Measurements from ENCODE around the gene SH3RF3.

Gene SH3RF3

GRCh38 chr2:109260886-109261700, 132.1 kb downstream of the SH3RF3 start:
- DNase-seq (ENCODE audit: low read depth, low spot score): no peak

- DNase-seq (ENCODE audit: low read depth, low spot score): no peak
Observed at GRCh38 chr2:109261906-109262631, 133.1 kb downstream of the SH3RF3 start.

GRCh38 chr2:109264595-109265328, 135.8 kb downstream of the SH3RF3 start:
- no peak for DNase-seq (ENCODE audit: low read depth, low spot score)

- no peak for DNase-seq (ENCODE audit: low read depth, low spot score)
Observed at GRCh38 chr2:109265369-109265768, 136.4 kb downstream of the SH3RF3 start.

- no peak for DNase-seq (ENCODE audit: low read depth, low spot score)
Observed at GRCh38 chr2:109265953-109266352, 136.9 kb downstream of the SH3RF3 start.

- no peak for DNase-seq (ENCODE audit: low read depth, low spot score)
Observed at GRCh38 chr2:109266496-109266895, 137.5 kb downstream of the SH3RF3 start.

GRCh38 chr2:109266998-109267854, 138.2 kb downstream of the SH3RF3 start:
- DNase-seq (ENCODE audit: low read depth, low spot score): no peak

- DNase-seq (ENCODE audit: low read depth, low spot score): no peak
Observed at GRCh38 chr2:109268916-109269315, 139.9 kb downstream of the SH3RF3 start.

GRCh38 chr2:109269706-109270504, 140.9 kb downstream of the SH3RF3 start:
- DNase-seq (ENCODE audit: low read depth, low spot score): no peak

- DNase-seq (ENCODE audit: low read depth, low spot score): no peak
Observed at GRCh38 chr2:109270505-109271312, 141.7 kb downstream of the SH3RF3 start.

- DNase-seq (ENCODE audit: low read depth, low spot score): no peak
Observed at GRCh38 chr2:109271920-109272319, 142.9 kb downstream of the SH3RF3 start.

- DNase-seq (ENCODE audit: low read depth, low spot score): no peak
Observed at GRCh38 chr2:109272461-109272860, 143.5 kb downstream of the SH3RF3 start.

GRCh38 chr2:109275120-109276012, 146.4 kb downstream of the SH3RF3 start:
- DNase-seq (ENCODE audit: low read depth, low spot score): no peak

GRCh38 chr2:109277406-109277805, 148.4 kb downstream of the SH3RF3 start:
- no peak for DNase-seq (ENCODE audit: low read depth, low spot score)

GRCh38 chr2:109279243-109279860, 150.3 kb downstream of the SH3RF3 start:
- no peak for DNase-seq (ENCODE audit: low read depth, low spot score)

- DNase-seq (ENCODE audit: low read depth, low spot score): no peak
Observed at GRCh38 chr2:109280804-109281203, 151.8 kb downstream of the SH3RF3 start.

GRCh38 chr2:109282360-109282759, 153.4 kb downstream of the SH3RF3 start:
- no peak for DNase-seq (ENCODE audit: low read depth, low spot score)

GRCh38 chr2:109282865-109283264, 153.9 kb downstream of the SH3RF3 start:
- DNase-seq (ENCODE audit: low read depth, low spot score): no peak

Measured in activated naive CD8-positive, alpha-beta T cell treated with anti-CD3 and anti-CD28 coated beads, Interleukin-2, amount 50 U/mL, for 16 hours (primary cell).